Upper lobe of right lung (tissue), 1 donor: Measurements from ENCODE around the gene LRFN2. TPM values are rescaled to one million over a fixed set of nuclear protein-coding genes. Genes with fewer than 3 reads are reported as not detected.

ENCODE experiments used
- ATAC-seq: fragments of 200-7000 bp; cut with Tn5 transposase; one replicate; pipeline ENCODE4 v1.9.1; 2020; ENCODE audit warnings: mild to moderate bottlenecking, moderate library complexity
- DNase-seq: peaks from one replicate; pipeline ENCODE4 v3.0.0-alpha.2; 2020
- H3K27ac ChIP-seq: fragments of 200-600 bp; one replicate; pipeline ENCODE4 v1.8.0; 2022
- H3K27me3 ChIP-seq: fragments of 200-600 bp; one replicate; pipeline ENCODE4 v1.8.0; 2022; ENCODE audit warnings: mild to moderate bottlenecking
- H3K36me3 ChIP-seq: fragments of 200-600 bp; one replicate; pipeline ENCODE4 v1.8.0; 2022
- H3K4me1 ChIP-seq: fragments of 200-600 bp; one replicate; pipeline ENCODE4 v1.8.0; 2022
- H3K4me3 ChIP-seq: fragments of 200-600 bp; one replicate; pipeline ENCODE4 v1.8.0; 2022; ENCODE audit warnings: mild to moderate bottlenecking
- H3K9me3 ChIP-seq: fragments of 200-600 bp; one replicate; pipeline ENCODE4 v1.8.0; 2022
- intact Hi-C: fragments of 100-400 bp; cut with DNase I; formaldehyde crosslinking; loops from one replicate; pipeline ENCODE4 v1.11.0; 2022
- total RNA-seq: library from RNA; stranded (reverse); fragmentation: NEBNext Ultra II Directional; extraction: Animal tissue kit (Norgen Biotek cat#: 25700); gene quantifications from one replicate; pipeline ENCODE4 v1.2.1, GENCODE V29; 2021
- TF ChIP-seq, protein P1 (sequence below): fragments of 200-600 bp; IDR thresholded peaks from one replicate; pipeline ENCODE4 v1.8.0; 2022; ENCODE audit warnings: antibody characterized with exemption
- donor health status: DM: no; HTN: yes; CAD: no; lungs with severe emphysema.

The LRFN2 gene
- total RNA-seq, 1 donor from 2014 or later, result not detected

DNA sequence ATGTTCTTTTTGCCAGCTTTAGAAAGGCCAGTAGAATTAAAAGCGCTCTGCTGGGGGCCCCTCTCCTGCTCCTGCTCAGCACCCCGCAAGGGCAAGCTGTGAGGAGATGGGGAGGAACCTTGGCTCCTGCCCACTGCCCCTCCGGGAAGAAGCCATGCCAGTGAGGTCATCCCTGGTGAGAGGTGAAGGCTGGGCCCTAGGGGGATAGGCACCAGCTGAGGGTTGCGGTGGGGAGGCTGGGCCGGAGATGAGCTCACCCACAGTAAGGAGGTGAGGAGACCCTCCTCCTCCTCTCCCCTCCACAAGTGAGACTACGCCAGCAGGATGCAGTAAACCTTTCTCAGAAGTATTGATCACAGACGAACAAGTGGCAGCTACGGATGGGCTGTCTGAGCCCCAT, 32.1 kb downstream of the LRFN2 start:
- no peak for DNase-seq

DNA sequence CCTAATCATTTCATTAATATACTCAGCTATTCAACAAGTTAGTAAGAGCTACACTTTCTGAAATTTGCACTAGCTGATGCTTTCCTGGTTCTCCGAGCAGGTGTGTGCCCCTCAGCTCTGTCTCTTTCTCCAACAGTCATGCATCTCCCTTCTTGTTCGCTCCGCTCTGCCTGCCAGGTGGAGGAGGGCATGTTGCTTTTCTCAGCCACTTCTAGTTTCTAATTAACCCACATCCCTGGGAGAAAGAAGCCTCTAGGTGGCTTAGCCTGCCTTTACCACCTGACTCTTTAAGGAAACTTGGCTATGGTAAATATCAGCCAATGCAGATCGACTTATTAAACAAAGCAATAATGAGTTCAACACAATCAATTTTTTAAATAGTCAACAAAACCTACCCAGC, 34.2 kb downstream of the LRFN2 start:
- no peak overlapping the region for H3K4me3 ChIP-seq
- H3K27me3 ChIP-seq, result no peaks in the 10 kb centered on the region

More for the DNA sequence above, 32.1 kb downstream of the LRFN2 start:
- Histone ChIP-seq H3K4me1 (no peaks in the 10 kb centered on the region), H3K36me3 (no peaks in the 10 kb centered on the region), H3K27ac (no peak overlapping the region), H3K9me3 (no peaks in the 10 kb centered on the region), H3K4me3 (no peak overlapping the region), H3K27me3 (no peaks in the 10 kb centered on the region)
- ATAC-seq, result no peak
- TF ChIP-seq, protein P1, sequence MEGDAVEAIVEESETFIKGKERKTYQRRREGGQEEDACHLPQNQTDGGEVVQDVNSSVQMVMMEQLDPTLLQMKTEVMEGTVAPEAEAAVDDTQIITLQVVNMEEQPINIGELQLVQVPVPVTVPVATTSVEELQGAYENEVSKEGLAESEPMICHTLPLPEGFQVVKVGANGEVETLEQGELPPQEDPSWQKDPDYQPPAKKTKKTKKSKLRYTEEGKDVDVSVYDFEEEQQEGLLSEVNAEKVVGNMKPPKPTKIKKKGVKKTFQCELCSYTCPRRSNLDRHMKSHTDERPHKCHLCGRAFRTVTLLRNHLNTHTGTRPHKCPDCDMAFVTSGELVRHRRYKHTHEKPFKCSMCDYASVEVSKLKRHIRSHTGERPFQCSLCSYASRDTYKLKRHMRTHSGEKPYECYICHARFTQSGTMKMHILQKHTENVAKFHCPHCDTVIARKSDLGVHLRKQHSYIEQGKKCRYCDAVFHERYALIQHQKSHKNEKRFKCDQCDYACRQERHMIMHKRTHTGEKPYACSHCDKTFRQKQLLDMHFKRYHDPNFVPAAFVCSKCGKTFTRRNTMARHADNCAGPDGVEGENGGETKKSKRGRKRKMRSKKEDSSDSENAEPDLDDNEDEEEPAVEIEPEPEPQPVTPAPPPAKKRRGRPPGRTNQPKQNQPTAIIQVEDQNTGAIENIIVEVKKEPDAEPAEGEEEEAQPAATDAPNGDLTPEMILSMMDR, result no peak
- intact Hi-C loops, result no loop called here

DNA sequence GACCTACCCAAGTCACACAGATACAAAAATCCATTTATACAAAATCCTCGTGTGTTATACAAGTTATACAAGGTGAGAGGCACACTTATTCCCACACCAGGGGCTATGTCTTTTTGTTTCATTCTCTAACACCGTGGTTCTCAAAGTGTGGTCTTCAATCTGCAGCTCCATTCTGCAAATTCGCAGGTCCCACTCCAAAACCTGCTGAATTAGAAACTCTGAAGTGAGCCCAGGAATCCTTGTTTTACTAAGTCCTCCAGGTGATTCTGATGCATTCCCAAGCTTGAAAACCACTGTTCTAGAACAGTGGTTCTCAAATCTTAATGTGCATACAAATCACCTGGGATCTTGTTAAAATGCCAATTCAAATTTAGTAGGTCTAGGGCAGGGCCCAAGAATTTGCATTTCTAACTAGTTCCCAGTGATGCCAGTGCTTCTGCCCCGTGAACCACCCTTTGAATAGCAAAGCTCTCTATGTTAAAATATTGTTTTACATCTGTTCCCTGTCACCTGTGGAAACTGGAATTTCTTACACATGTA, 35.1 kb downstream of the LRFN2 start:
- ATAC-seq, result no peak
- H3K4me3 ChIP-seq, result no peak overlapping the region
- no peaks in the 10 kb centered on the region for H3K27me3 ChIP-seq
- no peak for DNase-seq
- intact Hi-C loops, result no loop called here
- H3K36me3 ChIP-seq, result no peaks in the 10 kb centered on the region
- H3K27ac ChIP-seq, result no peak overlapping the region
- no peaks in the 10 kb centered on the region for H3K9me3 ChIP-seq
- TF ChIP-seq, protein P1, result no peak
- no peaks in the 10 kb centered on the region for H3K4me1 ChIP-seq

More for the DNA sequence above, 34.2 kb downstream of the LRFN2 start:
- no peak for ATAC-seq
- DNase-seq, result no peak
- Histone ChIP-seq H3K9me3 (no peaks in the 10 kb centered on the region), H3K4me1 (no peaks in the 10 kb centered on the region), H3K27ac (no peak overlapping the region), H3K36me3 (no peaks in the 10 kb centered on the region)
- TF ChIP-seq, protein P1, result no peak
- intact Hi-C loops, result no loop called here

DNA sequence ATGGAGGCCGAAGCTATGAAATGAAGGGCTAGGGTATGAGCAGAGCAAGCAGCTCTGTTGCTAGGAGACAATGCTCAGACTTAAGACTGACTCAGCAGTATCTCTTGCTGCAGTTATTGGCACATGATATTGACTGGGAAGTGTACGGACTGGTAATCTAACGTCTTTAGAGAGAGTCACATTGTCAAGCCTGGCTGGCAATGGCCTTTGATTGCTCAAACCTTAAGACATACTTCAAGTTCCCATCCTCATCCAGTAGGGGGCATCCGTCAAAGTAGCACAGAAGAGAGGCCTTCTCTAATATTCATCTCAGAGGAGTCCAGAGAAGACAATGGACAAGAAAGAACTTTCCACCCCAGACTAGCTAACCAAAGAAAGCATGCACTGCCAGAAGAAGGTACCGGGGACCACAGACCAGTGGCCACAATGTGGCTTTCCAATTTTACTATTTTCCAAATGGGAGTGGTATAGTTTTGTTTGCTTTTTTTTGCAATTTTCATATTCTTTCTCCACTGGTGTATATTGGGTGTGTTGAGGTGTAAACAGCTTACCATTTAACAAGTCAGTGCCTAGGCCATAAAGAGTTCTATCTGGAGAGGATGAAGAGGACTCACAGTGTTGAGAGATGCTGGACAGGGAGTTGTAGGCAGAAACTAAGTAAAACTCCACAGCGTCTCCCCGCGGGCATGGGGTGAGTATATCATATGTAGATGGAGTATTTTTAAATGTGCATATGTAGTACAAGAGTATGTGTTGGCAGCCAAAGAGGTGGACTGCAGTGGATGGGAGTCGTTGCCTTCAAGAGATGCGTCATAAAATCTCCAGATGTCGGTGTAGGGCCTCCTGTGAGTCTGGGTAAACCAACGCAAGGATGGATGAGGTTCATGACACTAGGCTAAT, 36.7 kb downstream of the LRFN2 start:
- Histone ChIP-seq H3K36me3 (no peaks in the 10 kb centered on the region), H3K9me3 (no peaks in the 10 kb centered on the region)
- DNase-seq, result no peak

DNA sequence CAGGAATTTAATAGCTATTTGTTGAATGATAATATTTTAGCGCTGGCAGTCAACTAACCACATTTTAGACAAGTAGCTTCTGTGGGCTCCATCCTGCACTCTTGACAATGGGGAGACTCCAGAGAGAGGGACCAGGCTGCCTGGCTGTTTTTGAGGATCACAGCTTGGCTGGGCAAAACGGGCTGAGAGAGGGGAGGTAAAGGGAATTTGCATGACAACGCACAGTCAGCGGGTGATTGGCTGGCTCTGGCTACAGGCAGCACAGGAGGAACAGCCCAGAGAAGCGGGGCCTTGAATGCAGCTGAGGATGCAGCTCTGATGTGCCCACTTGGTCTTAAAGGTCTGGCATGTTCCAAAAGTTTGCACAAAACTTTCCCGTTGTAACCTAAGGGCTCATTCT, 41.2 kb downstream of the LRFN2 start:
- TF ChIP-seq, protein P1, result no peak
- intact Hi-C loops, result no loop called here
- DNase-seq, result peak; percentile 9
- Histone ChIP-seq H3K4me1 (no peaks in the 10 kb centered on the region), H3K4me3 (no peak overlapping the region), H3K36me3 (no peaks in the 10 kb centered on the region), H3K27me3 (no peaks in the 10 kb centered on the region), H3K9me3 (no peaks in the 10 kb centered on the region), H3K27ac (no peak overlapping the region)
- no peak for ATAC-seq

More for the DNA sequence above, 36.7 kb downstream of the LRFN2 start:
- ATAC-seq, result peak; percentile 83
- no peaks in the 10 kb centered on the region for H3K27me3 ChIP-seq
- H3K4me3 ChIP-seq, result no peak overlapping the region
- no peaks in the 10 kb centered on the region for H3K4me1 ChIP-seq
- TF ChIP-seq, protein P1, result peak; percentile 50
- H3K27ac ChIP-seq, result no peak overlapping the region
- intact Hi-C loops, result no loop called here
